ENCODE data around the gene HGS. TPM values are rescaled to one million over a fixed set of nuclear protein-coding genes. Genes with fewer than 3 reads are reported as not detected.

HGS gene
- total and polyA plus RNA-seq, 2 of the 4 experiments (the other 2 are of a cell fraction), result 52.5 to 137 TPM

- no TSS peak for BruUV-seq (replicated peaks)
- no peak for TF ChIP-seq USF2 (IDR thresholded peaks at IDR 0.05; ENCODE audit: low read depth, low read length)
- TF ChIP-seq MAFK (IDR thresholded peaks at IDR 0.05; ENCODE audit: low read depth, low read length), result no peak
- no peak for TF ChIP-seq CEBPB (IDR thresholded peaks at IDR 0.05; ENCODE audit: low read depth, low read length)
- no peak for TF ChIP-seq POLR2A (IDR thresholded peaks at IDR 0.05; ENCODE audit: low read depth, low read length)
- TF ChIP-seq MAZ (IDR thresholded peaks at IDR 0.05; ENCODE audit: borderline replicate concordance, low read depth, low read length), result no peak
- no peak for TF ChIP-seq MXI1 (IDR thresholded peaks at IDR 0.05; ENCODE audit: borderline replicate concordance, low read depth, low read length)
- TF ChIP-seq ELK1 (IDR thresholded peaks at IDR 0.05; ENCODE audit: borderline replicate concordance, low read depth, low read length), result no peak
- TF ChIP-seq FOS (IDR thresholded peaks at IDR 0.05; ENCODE audit: low read depth, low read length), result no peak
- no peak for TF ChIP-seq NFE2L2 (IDR thresholded peaks at IDR 0.05; ENCODE audit: low read depth, low read length)
- TF ChIP-seq CTCF (conservative IDR thresholded peaks at IDR 0.05; ENCODE audit: low read depth, low read length), result no peak
- peaks cover 72% of the 10 kb centered on the region for H4K20me1 ChIP-seq (ENCODE audit: insufficient read depth, low read length)
- no peak overlapping the region for H2AFZ ChIP-seq (replicated peaks; ENCODE audit: low read length, poor library complexity)
- no peak overlapping the region for H2BK15ac ChIP-seq (ENCODE audit: low read depth, low read length)
- no peak overlapping the region for H3K18ac ChIP-seq (ENCODE audit: low read depth, low read length)
- H3K36me3 ChIP-seq (ENCODE audit: control insufficient read depth, insufficient read depth, low read length), result peaks cover 84% of the 10 kb centered on the region
- no peak overlapping the region for H2BK20ac ChIP-seq (ENCODE audit: low read depth, low read length)
- no peak overlapping the region for H3K27ac ChIP-seq (ENCODE audit: insufficient read depth, low read length)
- no peak overlapping the region for H4K8ac ChIP-seq (ENCODE audit: low read depth in 2 of 2, low read length in 2 of 2)
- intact Hi-C loops (cut with micrococcal nuclease), result no loop called here
- H2BK120ac ChIP-seq (ENCODE audit: low read depth, low read length), result no peak overlapping the region
- H3K56ac ChIP-seq (ENCODE audit: extremely low read depth, insufficient read depth, low read length), result no peak overlapping the region
- no peaks in the 10 kb centered on the region for H3K9me1 ChIP-seq (ENCODE audit: insufficient read depth, low read length)
- no peaks in the 10 kb centered on the region for H3K9me3 ChIP-seq (ENCODE audit: control insufficient read depth, insufficient read depth, low read length)
- in situ Hi-C loops (cut with MboI; ENCODE audit: low sequenced_read_pairs), result no loop called here
- ATAC-seq (ENCODE audit: low read depth) (no peak), DNase-seq (no peak)
- H3K14ac ChIP-seq (replicated peaks; ENCODE audit: low read depth, low read length), result no peak overlapping the region
- WGBS, 2 experiments (ENCODE audit: extremely low coverage in 2 of 2, insufficient read length in 1 of 2), result 80% methylated on average over 1 of the region's 19 CpGs; no CpG with 5 or more reads in 1 of the 2 experiments
- H4K5ac ChIP-seq (ENCODE audit: low read depth, low read length), result no peak overlapping the region
- H3K79me1 ChIP-seq (ENCODE audit: low read depth in 1 of 2, low read length in 2 of 2), result peaks cover 10 to 47% of the 10 kb centered on the region in 2 experiments; a peak in 3 of 4 replicates
- H3K4me1 ChIP-seq (ENCODE audit: control insufficient read depth, insufficient read depth, low read length), result no peaks in the 10 kb centered on the region
- dilution Hi-C loops (cut with HindIII; ENCODE audit: low sequenced_read_pairs, unreplicated experiment), result no loop called here
- H3K4me2 ChIP-seq (ENCODE audit: low read depth, low read length), result no peak overlapping the region
- H3K9ac ChIP-seq (ENCODE audit: low read depth, low read length), result no peak overlapping the region
- ChIA-PET CTCF (no interaction called here), POLR2A (ENCODE audit: unreplicated experiment) (no interaction called here)
- no peak overlapping the region for H4K91ac ChIP-seq (ENCODE audit: insufficient read depth, low read depth, low read length)
- H3K4ac ChIP-seq (ENCODE audit: low read depth, low read length), result no peak overlapping the region
- no peak overlapping the region for H2AK9ac ChIP-seq (replicated peaks; ENCODE audit: low read depth, low read length, poor library complexity)
- H3K23ac ChIP-seq (ENCODE audit: low read depth, low read length), result no peak overlapping the region
- H3K4me3 ChIP-seq (ENCODE audit: insufficient read depth, low read depth, low read length), result no peak overlapping the region
- no peak overlapping the region for H2AK5ac ChIP-seq (ENCODE audit: low read depth, low read length)
- H3K27me3 ChIP-seq (ENCODE audit: control insufficient read depth, insufficient read depth, low read length), result no peaks in the 10 kb centered on the region
- no peak overlapping the region for H2BK5ac ChIP-seq (ENCODE audit: low read depth, low read length, poor library complexity, severe bottlenecking)
Measured at GRCh38 chr17:81694810-81695209, 11.0 kb downstream of the HGS start.
